GM19351 (cell line): ENCODE measurements around the gene PRKCA.
"Not testable (repeated sequence)": the region's sequence is repeated elsewhere in the genome, so short reads cannot be mapped to it uniquely, and the experiment has no call there.

Source experiments
- ATAC-seq: cut with Tn5 transposase; IDR thresholded peaks from one replicate; pipeline ENCODE4 v1.9.1; 2021; ENCODE audit warnings: mild to moderate bottlenecking, moderate library complexity; ENCODE audit not compliant: unreplicated experiment

Gene PRKCA

DNA sequence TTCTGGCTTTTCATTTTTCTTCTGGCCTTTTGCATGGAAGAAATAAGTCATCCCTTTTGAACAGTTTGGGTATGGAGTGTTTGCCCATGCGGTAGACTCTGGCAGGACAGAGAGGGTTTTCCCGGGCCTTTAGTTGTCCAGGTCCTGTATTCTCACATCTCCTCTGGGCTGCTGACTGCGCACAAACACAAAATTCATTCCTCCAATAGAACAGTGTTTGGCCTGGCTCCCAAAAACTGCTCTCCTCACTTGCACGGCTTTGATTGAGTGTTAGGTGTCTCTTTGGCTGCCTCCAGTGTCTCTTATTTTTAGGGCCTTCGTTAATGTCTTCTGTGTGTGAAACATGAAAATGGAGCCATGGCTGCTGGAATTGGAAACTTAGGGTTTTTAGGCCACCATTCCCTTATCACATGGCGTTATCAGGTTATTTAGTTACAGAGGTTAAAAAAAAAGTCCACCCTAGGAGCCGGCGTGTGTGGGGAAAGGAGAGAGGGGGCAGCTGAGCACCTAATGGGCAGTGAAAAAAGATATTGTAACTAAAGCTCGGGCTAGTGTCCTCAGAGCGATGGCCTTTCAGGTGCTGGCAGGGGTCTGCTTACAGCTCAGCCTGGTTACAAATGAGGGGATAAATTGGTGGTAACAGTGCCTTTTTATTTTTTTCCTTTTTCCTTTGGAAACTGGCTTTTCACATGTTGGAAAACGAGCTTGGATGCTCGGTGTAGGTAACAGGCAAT lies 47.3 kb downstream of the PRKCA start:
- no peak for ATAC-seq

DNA sequence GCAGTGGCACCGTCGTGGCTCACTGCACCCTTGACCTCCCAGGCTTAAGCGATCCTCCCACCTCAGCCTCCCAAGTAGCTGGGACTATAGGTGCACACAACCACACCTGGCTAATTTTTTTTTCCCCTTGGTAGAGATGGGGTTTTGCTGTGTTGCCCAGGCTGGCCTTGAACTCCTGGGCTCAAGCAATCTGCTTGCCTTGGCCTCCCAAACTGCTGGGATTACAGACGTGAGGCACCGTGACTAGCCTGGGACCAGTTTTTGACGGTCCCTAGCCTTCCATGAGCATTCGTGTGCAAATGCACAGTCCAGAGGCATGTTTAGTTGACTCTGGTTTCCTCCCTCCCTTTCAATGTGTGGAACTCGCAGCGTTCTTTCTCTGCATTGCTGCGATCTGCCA lies 48.2 kb downstream of the PRKCA start:
- not testable (repeated sequence) for ATAC-seq

DNA sequence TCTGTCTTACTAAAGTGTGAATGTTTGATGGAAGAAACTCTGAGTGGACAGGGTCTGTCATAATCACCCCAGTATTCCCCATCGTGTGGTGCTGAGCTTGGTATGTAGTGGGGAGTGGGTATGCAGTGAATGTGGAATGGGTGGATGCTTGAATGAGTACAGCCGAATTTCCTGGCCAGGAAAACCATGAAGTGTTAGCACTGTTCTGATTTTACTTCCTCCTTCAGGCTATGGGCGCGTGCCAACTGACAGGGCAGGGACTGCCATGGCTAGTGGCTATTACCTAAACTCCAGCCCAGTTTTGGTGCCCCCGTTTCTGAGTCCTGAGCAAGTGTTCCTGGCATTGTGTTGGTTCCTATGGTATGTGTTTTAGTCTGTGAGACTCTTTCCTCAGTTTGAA lies 48.6 kb downstream of the PRKCA start:
- ATAC-seq: no peak

DNA sequence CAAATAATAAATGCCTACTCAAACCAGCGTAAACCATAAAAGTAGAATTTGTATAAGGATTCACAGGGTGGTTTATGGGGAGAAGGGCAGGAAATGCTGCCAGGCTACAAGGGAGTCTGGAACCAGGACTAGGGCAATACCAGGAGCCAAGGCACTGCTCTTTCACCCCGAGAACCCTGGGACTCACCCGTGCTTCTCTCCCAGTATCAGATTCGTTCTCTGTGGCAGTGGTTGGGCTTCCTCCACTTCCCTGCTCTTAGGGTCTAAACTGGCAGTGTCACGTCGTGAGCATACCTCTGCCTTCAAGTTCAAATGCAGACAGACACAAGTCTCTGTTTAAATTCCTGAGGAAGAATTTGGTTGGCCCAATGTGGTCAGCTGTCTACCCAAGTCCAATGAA lies 49.3 kb downstream of the PRKCA start:
- ATAC-seq: no peak

DNA sequence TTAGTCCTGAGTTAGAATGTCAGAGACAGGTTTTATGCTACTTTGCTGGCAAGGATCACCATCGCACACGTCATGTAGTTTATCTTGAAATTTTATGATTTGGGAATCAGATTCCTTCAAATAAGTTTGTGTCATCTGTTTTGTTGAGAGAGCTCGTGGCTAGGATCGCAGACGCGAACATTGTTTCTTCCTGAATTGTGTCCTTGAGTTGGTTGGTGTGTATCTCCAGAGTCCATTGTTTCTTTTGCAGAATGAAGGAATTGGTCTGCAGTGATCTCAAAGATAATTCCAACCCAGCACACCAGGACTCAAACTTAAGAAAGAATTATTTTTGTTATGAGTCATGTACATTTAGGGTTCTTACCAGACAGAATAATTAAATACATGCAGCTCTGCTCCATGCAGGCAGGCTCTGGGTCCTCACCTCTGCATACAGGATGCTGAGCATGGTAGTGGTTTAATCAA lies 51.6 kb downstream of the PRKCA start:
- ATAC-seq: no peak

DNA sequence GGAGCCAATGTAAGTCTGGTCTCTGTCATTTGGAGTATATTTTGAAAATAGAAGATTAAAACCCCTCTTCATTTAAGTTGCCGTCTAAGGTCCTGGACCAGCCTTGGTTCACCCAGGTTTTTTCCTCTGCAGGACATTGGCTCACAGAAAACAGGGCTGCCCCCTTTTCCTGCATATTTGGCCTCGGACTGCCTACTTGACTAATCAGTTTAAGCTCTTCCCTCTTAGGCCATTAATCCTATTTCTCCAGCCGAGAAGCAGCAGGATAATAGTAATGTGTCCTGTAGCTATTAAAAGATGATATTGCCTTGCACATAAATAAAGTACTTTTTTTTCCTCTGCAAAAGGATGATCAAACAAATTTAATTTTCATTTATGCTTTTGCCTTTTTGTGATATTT lies 52.1 kb downstream of the PRKCA start:
- ATAC-seq: no peak

DNA sequence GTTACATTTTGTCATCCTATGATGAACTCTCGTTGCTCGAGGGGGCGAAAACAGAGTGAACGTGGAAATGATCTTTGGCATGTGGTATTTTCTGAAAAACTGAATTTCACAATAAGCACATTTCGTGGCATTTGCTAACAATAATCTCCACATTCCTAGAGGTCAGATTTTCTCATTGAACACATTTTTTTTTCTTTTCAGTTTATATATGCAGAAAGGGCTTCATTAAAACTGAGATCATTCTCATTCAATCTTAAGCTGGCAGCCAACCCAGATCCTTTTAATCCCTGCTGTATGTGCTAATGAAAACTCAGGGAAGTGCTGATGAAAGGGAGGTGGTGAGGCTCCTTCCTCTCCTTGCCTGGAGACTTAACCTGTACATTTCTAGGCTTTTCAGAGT lies 52.6 kb downstream of the PRKCA start:
- ATAC-seq: no peak

DNA sequence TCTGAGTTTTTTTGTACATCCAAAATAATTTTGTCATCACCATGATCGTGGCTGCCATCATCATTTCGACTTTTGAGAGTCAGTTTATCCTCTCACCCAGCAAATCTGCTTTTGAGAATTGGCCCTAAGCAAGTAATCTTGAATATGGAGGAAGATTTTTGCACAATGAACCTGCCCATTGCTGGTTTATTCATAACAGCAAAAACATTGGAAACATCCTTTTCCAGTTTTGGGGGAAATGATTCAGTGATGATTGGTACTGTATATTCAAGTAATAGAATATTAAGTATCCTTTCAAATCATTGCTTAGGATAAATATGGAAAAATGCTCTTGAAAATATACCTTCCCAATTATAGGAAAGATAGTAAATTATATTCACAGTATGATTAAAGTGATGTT lies 53.1 kb downstream of the PRKCA start:
- ATAC-seq: no peak

DNA sequence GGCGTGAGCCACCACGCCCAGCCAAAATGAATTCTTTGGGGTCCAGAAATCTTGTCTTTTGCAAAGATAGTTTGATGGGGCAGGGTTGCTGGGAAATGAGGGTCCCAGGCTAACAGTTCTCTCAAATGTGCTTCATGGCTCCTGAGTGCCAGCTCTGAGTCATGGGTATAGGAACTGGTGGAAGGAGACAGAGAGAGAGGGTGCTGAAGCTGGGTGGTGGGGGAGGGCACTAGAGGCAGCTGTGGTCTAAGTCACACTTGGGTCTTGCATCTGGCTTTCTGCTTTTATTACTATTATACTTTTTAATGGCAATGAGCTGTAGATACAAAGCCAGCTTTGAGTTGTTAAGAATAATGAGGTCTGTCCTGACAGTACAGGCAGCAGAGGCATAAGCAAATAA lies 54.6 kb downstream of the PRKCA start:
- no peak for ATAC-seq

DNA sequence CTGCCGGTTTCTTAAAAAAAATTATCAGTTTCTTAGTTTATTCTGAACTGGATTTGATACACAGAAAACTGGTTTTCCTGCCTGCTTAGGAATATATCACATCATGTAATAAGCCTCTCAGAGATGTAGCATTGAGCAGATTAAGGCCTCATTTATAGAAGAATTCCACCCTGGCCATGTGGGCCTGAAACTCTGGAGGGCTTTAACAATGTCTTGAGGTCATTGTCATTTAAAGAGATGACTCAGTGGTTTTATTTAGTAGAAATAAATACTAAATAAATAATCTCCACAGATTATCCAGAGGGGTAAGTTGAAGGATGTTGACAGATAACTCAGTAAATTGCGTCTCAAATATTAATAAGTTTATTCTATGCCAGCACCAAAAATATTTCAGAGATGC lies 56.9 kb downstream of the PRKCA start:
- ATAC-seq: no peak

DNA sequence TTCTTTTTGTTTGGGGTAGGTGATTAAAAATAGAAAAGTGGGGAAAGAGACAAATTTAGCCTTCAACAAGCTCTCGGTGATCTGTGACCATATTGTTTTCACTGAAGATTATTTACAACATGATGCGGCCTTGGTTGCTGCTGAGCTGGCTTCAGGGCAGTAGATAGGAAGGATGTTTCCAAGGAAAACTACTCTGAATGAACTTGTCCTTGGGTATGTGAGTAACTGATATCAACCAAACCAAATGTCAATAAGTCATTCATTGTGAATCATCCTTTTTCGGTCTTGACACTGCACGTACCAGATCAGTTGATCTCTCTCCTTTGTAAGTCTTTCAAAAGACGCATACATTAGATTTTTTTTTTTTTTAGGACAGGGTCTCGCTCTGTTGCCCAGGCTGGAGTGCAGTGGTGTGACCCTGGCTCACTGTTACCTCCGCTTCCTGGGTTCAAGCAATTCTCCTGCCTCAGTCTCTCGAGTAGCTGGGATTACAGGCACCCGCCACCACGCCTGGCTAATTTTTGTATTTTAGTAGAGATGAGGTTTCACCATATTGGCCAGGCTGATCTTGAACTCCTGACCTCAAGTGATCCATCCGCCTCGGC lies 58.6 kb downstream of the PRKCA start:
- not testable (repeated sequence) for ATAC-seq

DNA sequence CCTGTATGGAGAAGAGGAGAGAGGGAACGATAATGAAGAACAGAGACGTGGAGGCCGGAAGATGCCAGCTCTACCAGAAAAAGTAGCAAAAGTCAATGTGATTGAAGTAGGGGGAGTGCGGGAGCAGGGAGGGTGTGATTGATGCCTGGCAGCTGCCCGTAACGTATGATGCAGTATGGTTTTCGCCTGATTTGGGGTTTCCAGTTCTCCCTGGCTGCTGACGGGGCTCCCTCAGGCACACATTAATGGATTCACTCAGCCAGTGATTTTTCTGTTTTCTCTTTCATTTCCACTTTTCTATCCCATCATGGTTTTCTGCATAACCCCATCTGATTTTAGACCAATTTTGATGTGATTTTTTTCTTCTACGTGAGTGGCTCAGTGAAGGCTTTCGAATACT lies 62.1 kb downstream of the PRKCA start:
- ATAC-seq: no peak

DNA sequence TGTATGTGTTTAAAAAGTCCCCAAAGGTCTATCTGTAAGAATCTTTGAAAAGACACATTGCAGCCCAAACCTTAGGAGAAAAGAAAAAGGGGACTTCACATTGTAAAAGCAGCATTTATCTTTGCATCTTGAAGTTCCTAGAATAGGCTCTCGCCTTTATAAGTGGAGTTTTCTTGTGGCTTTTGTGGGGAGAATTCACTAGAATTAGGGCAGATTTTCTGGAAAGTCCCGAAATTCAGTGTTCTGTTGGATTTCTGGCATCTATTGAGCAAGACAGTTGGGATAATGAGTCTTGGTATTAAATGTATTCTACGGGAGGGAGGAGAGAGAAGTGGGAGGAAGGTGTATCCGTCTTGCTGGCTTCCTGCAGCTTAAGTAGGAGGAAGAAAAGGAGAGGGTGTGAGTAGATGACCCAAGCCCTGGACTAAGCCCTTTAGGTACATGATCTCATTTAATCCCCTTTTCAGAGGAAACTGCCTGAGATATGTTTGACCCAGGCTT lies 62.6 kb downstream of the PRKCA start:
- no peak for ATAC-seq

DNA sequence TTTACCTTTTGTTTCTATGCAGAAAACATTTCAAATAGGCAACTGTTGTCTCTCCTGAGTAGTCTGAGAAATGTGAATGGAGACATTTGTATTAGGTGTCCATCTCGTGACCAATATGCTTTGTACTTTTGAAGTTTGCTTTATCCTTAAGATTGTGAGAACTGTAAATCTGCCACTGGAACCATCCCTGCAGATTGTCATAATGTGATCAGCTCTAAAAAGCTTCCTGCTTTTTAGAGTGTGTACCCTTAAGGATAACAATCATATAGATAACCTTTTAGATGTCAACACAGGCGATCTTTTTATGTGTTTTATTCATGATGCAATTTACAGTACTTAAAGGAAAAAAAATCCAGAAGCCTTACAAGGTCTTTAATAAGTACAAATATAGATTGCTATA lies 63.5 kb downstream of the PRKCA start:
- no peak for ATAC-seq

DNA sequence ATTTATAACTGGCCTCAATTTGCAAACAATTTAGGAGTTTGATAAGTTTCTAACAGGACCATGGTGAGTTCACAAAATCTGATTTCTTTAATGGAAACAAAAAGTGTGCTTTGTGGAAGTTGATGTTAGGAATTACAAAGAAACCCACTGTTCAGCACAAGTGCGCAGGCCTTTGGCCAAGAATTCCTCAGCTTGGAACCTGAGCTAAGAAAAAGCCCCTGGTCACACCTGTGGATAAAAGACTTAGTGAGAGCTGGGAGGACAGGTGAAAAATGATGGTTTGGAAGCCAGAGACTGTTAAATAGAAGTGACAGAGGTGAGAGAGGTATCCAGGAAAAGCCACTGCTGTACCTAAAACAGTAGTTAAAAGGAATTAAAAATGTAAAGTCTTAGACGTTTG lies 64.7 kb downstream of the PRKCA start:
- no peak for ATAC-seq

DNA sequence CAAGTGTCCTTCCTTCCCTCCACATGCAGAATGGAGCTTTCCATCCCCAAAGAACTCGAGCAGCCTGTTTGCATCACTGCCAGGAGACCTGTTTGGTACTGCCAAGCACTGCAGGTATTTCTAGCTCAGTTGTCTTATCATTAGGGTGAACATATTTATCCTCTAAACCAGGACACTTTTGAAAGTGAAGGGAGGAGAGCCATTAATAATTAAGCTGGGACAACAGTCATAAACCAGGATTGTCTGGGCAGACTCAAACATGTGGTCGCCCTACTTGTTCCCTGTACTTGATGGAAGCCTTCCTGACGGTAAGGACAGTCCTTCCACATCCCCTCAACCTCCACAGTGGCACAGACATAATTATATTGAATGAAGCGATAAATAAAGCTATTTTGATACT lies 67.4 kb downstream of the PRKCA start:
- ATAC-seq: no peak

DNA sequence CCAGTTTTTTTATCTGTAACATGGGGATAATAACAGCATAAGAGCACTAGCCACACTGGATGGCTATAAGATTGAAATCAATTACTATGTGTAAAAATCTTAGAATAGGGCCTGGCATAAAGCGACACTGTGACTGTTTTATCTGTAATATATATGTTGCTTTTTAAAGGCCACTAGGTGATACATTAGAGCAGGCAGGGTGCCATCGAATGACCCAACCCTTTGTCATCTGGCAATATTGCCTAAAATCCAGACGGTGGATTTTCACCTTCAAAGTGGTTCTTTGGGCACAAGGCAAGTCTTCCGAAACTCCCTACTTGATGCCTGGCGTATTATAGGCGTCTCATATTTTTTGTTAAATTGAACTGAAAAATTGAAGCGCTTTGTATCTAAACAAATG lies 69.1 kb downstream of the PRKCA start:
- no peak for ATAC-seq

DNA sequence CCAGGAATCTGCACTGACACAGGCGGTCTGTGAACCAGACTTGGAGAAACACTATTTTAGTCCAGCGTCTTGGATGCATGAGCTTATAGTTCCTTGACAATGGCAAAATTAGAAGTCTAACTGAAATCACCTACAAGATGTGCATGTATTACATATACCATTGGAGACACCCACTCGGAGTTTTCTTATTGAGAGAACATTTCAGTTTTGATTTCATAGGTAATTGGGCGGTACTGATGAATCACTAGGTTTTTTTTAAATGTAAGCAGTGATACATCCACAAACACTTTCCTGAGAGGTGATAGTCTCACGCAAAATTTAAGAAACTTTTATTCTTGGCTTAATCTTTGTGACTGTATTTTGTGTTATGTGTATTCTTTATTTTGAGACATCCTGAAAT lies 69.8 kb downstream of the PRKCA start:
- no peak for ATAC-seq

DNA sequence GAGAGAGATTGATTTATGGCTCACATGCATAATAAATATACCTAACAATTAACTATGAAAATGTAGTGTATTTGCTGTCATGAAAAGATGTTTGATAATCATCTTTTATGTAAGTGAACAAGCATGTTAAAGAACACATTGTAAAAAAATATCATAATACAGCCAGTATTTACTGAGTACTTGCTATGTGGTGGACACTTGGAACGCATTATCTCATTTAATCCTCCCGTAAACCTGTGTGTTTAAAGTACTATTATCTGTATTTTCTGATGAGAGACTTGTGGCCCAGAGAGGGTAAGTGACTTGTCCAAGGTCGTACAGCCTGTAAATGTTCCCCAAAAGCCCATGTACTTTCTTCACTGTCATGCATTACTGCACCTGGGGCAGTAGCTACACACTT lies 70.7 kb downstream of the PRKCA start:
- no peak for ATAC-seq

DNA sequence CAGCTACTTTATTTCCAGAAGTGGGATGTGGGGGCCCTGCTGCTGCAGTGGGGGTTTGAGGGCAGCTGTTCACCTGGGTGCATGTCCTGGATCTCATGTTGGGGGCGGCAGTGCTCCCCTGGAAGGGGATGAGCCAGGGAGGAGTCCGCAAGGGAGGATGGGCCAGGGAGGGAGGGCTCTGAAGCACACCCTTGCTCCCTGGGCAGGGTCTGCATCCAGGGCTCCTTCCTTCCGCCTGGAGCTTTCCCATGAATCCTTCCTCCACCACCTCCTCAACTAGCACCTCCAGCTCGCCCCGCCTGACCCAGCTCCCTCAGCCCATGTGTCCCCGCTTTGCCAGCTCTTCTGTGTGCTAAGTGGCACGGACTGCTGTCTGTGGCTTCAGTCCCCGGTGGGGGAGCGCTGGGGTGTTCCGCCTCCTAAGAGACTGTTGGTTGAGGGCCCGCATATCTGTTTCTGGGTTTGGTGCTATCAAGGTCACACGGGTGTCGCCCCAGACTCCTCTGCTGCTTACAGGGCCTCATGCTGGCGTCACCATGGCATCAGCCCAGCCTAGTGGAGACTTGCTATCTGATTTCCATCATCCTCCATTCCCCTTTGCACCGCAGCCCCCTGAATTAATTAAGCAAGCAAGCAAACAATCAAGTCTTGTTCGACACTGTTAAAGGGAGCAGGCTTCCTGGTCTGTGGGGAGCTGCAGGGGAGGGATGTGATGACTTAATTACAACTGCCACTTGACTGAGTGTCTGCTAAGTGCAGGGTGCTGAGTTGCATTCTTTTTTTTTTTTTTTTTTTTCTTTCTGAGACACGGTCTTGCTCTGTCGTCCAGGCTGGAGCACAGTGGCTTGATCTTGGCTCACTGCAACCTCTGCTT lies 71.8 kb downstream of the PRKCA start:
- ATAC-seq: no peak

DNA sequence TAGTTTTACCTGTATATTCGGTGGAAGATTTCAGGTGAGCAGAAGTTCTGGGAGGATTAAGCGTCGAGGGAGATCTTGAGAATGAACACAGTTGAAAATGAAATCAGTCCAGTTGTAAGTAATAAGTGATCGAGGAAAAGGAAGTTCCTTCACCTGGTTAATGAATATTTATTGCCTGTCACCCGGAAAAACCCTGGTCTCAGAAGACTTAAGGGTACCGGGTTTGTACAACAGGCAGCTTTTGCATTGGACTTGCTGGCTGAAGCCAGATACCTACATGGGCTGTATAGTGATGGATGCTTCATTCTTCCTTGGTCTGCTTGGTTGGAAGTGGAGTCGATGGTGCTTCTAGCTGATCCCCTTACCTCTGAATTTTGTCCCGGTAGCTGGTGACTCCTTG lies 72.7 kb downstream of the PRKCA start:
- no peak for ATAC-seq

DNA sequence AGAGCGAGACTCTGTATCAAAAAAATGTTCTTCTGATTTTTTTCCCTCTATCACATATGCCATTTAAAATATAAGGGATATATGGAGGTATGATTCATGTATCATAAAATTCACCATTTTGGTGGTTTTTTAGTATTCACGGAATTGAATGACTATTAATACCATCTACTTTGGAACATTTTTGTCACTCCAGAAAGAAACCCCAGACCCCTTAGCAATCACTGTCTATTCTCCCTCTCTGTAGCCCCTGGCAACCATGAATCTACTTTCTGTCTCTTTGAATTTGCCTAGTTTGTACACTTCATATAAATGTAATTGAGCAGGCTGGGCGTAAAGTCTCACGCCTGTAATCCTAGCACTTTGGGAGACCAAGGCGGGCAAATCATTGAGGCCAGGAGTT lies 75.9 kb downstream of the PRKCA start:
- ATAC-seq: no peak
